GM12865 (cell line): ENCODE measurements around the gene NTN1.

Experiments
- DNase-seq: peaks from one replicate; pipeline ENCODE4 v3.0.0; 2010; ENCODE audit warnings: low read depth
- H3K4me3 ChIP-seq: 2 replicates; pipeline ENCODE4 v1.5.1; 2011; ENCODE audit warnings: mild to moderate bottlenecking, low read depth, low read length, control low read depth
- TF ChIP-seq, protein P1 (sequence below): IDR thresholded peaks from 2 replicates; pipeline ENCODE4 v1.5.1; 2011; ENCODE audit warnings: low read length, control low read depth, low read depth, inconsistent platforms; ENCODE audit not compliant: insufficient read depth; ENCODE audit errors: missing control alignments

The NTN1 gene

DNA sequence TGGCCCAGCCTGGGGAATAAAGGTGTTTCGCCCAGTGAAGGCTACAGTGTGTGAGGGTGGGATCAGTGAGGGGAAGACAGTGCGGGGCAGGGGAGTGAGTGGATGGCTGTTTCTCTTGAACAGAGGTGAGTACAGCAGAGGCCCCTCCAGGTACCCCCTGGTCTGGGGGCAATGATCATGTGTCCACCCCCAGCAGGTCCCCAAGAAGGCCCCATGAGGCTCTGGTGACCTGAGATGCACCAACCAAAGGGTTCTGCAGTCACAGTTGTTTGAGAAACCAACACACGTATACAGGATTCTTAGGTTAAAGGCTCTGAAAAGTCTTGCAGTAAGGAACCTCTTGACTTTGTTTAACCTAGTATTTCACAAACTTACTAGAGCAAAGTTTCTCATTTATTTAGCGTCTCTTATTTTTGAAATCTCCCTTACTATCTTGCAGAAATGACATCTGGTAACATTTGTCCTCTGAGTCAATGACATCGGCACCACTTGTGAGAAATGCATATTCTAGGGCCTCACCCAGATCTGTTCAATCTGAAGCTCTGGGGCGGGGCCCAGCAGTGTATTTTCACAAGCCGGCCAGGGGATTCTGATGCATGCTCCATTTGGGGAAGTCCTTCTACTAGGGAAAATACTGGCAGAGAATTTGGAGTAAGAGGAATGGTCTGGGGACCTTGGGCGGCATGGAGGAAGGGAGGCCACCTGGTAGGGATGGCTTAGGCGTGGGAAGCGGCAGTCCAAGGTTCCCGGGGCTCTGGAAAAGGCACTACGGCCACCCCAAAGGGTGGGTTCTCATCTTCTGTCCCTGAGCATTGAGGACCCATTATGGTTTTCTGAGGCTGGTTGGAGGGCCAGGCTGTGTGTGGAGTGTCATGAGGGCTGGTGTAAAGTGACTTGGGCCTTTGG, 217.3 kb downstream of the NTN1 start:
- DNase-seq, result no peak
- TF ChIP-seq, protein P1, sequence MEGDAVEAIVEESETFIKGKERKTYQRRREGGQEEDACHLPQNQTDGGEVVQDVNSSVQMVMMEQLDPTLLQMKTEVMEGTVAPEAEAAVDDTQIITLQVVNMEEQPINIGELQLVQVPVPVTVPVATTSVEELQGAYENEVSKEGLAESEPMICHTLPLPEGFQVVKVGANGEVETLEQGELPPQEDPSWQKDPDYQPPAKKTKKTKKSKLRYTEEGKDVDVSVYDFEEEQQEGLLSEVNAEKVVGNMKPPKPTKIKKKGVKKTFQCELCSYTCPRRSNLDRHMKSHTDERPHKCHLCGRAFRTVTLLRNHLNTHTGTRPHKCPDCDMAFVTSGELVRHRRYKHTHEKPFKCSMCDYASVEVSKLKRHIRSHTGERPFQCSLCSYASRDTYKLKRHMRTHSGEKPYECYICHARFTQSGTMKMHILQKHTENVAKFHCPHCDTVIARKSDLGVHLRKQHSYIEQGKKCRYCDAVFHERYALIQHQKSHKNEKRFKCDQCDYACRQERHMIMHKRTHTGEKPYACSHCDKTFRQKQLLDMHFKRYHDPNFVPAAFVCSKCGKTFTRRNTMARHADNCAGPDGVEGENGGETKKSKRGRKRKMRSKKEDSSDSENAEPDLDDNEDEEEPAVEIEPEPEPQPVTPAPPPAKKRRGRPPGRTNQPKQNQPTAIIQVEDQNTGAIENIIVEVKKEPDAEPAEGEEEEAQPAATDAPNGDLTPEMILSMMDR, result no peak
- H3K4me3 ChIP-seq, result no peak overlapping the region

DNA sequence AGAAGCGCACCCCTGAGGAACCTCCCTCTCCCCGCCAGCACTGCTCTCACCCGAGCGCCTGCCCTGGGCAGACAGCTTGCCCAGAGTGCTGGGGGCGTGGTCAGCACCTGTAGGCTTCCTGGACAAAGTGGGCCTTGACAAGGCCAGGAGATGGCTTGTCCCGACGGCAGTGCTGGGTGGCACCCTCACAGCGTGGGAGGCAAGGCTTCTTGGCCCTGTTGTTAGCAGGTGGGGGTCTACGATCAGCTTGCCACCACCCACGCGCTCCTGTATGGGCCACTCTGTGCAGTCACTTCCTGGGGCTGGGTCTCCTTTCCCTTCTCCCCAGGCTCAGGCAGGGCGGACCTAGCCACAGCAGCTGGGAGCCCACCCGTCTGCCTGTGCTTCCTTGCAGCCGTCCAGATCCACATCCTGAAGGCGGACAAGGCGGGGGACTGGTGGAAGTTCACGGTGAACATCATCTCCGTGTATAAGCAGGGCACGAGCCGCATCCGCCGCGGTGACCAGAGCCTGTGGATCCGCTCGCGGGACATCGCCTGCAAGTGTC, 218.0 kb downstream of the NTN1 start:
- H3K4me3 ChIP-seq, result peak overlapping the region; percentile 54
- TF ChIP-seq, protein P1, result no peak
- DNase-seq, result no peak

DNA sequence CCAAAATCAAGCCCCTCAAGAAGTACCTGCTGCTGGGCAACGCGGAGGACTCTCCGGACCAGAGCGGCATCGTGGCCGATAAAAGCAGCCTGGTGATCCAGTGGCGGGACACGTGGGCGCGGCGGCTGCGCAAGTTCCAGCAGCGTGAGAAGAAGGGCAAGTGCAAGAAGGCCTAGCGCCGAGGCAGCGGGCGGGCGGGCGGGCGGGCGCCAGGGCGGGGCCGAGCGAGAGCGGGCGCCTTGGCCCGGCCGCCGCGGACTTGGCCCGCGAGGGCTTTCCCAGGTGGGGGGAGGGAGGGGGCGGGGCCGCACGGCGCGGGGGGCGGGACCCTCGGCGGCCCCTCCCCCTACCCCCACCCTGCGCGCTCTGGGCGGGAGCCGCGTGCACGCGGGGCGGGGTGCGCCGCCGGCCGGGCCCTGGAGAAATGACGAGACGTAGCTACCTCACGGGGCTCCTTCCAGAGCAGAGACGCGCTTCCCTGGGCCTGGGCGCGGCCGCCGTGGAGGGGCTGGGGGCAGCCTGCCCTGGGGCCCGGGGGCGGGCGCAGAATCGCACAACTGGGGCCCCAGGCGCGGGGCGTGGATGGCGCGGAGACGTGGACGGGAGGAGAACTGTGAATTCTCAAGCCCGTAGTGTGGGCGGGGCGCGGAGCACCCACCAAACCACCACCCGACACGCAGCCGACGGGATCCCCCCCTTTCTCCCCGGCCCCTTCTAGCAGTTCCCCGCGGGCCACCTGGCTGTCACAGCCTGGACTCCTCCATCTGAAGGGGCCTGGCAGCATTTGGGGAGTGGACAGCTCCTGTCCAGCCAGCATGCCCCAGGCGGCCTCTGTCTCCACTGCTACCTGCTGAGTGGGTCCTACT, 218.7 kb downstream of the NTN1 start:
- peak; percentile 68 for DNase-seq
- peak overlapping the region; percentile 54 for H3K4me3 ChIP-seq
- TF ChIP-seq, protein P1, result no peak

DNA sequence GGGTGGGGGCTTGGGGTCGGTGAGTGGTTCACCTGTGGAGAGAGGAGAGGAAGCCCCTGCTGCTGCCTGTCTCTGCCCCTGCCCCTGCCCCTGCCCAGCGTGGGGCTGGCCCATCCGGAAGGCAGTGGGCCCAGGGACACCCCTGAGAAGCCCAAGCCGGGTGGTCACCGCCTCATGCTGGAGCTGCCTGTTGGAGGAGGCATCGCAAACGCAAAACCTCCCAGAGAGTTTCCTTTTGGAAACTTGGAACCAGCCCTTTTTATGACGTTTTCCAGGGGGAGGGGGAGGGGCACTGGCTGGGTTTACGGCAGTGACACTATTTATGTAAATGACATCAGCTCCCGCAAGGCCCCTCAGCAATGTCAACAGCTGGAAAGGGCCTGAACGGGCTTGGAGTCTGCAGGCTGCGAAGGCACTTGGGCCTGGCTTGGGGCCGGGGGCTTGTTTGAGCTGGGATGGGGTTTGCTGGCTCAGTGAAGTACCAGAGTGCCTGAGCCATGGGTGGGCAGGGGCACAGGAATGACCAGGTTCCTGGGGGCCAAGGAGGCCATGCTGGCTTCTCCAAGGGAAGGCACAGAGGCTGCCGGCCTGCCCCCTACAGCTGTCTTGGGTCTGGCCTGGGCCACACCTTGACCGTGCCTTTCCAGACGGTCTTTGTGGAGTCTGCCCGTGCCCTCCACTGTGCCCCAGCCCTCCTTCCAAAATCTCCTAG, 219.5 kb downstream of the NTN1 start:
- TF ChIP-seq, protein P1, result no peak
- no peak overlapping the region; the same call in 1 of the 2 replicates for H3K4me3 ChIP-seq
- DNase-seq, result no peak

DNA sequence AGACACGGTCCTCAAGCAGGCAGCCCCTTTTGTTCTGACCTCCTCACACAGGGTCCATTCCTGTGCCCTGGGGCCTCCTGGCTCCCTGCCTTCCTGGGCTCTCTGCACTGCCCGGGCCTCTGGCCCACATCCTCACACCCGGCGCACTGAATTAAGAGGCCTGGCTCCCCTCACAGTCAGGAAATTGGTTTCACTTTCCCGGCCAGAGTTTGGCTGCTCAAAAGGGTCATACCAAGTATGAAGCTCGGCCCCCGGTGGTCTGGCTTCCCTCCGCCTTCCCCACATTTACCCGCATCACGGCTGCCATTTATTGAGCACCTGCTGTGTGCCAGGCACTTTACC, 220.0 kb downstream of the NTN1 start:
- TF ChIP-seq, protein P1, result no peak
- H3K4me3 ChIP-seq, result no peak overlapping the region
- no peak for DNase-seq

DNA sequence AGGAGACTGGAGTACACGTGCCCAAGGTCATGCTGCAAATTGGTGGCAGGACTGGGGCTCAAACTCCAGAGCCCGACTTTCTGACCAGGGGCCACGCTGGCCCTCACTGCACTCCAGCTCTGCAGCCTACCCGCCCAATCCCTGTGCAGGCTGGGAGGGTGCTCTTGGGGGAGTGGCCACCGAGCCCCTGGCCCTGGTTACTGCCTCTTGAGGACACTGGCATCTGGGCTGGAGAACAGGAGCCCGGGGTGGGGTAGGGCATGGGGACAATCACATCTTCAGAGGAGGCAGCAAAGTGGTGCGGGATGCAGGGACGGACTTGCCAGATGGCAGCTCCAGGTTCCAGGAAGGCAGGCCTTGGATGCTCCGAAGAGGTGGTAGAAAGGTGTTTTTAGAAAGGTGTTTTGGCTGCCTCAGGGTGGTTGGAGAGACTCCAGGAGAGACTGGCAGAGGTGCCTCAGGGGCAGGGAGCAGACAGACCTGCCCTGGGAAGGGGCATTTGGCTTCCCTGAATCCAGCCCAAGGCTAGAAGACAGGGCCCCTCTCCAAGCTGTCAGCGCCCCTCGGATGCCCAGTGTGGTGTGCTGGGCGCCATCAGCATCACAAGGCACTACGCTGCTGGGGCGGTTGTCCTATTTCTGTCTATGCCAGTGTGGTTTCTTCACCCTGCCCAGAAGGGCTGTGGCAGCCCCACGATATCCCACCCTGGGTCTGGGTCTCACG, 220.6 kb downstream of the NTN1 start:
- DNase-seq, result no peak
- TF ChIP-seq, protein P1, result no peak
- no peak overlapping the region for H3K4me3 ChIP-seq
